ENCODE data around the gene ENDOU.

Gene ENDOU

GRCh38 chr12:47725091-47725772 is at the start of gene ENDOU:
Gene ENDOU (minus strand): TSS chr12:47725490. CDS start chr12:47725413, 77 bp downstream.
- DNase-seq: no peak

- DNase-seq: no peak
These were observed 49.4 kb upstream of the ENDOU start for GRCh38 chr12:47774663-47775062.

GRCh38 chr12:47773858-47774580 is 48.7 kb upstream of the ENDOU start:
- no peak for DNase-seq

GRCh38 chr12:47773062-47773857 is 48.0 kb upstream of the ENDOU start, which contains the start of gene SLC48A1:
Gene SLC48A1 (plus strand): TSS chr12:47773238. CDS start chr12:47773305, 67 bp downstream.
- DNase-seq: peak; percentile 87

- DNase-seq: no peak
These were observed 47.4 kb upstream of the ENDOU start for GRCh38 chr12:47772738-47773061.

GRCh38 chr12:47772094-47772660 is 46.9 kb upstream of the ENDOU start:
- no peak for DNase-seq

- no peak for DNase-seq
These were observed 46.0 kb upstream of the ENDOU start for GRCh38 chr12:47771304-47771703.

GRCh38 chr12:47770086-47770726 is 44.9 kb upstream of the ENDOU start:
- DNase-seq: no peak

- no peak for DNase-seq
These were observed 44.2 kb upstream of the ENDOU start for GRCh38 chr12:47769234-47770085.

GRCh38 chr12:47768323-47768811 is 43.1 kb upstream of the ENDOU start:
- no peak for DNase-seq

GRCh38 chr12:47767216-47767724 is 42.0 kb upstream of the ENDOU start:
- DNase-seq: peak; percentile 77

- DNase-seq: no peak
These were observed 41.4 kb upstream of the ENDOU start for GRCh38 chr12:47766502-47767215.

GRCh38 chr12:47763481-47764346 is 38.4 kb upstream of the ENDOU start:
- no peak for DNase-seq

GRCh38 chr12:47762850-47763465 is 37.7 kb upstream of the ENDOU start:
- DNase-seq: no peak

GRCh38 chr12:47758834-47759690 is 33.8 kb upstream of the ENDOU start, which contains the start of gene RAPGEF3:
Gene RAPGEF3 (minus strand): TSS chr12:47758880. CDS start chr12:47758556, 324 bp downstream.
- DNase-seq: peak; percentile 81

GRCh38 chr12:47758584-47758833 is 33.2 kb upstream of the ENDOU start:
- DNase-seq: no peak

- DNase-seq: no peak
These were observed 32.7 kb upstream of the ENDOU start for GRCh38 chr12:47757840-47758583.

All from activated CD8-positive, alpha-beta memory T cell treated with anti-CD3 and anti-CD28 coated beads, Interleukin-2, amount 50 U/mL, for 48 hours (primary cell).